ENCODE measurements around the gene VILL. TPM values are rescaled to one million over a fixed set of nuclear protein-coding genes. Genes with fewer than 3 reads are reported as not detected.

Gene VILL
- total and polyA plus RNA-seq, 12 donors, result 1.2 to 6.4 (median 2.4) TPM

- Histone ChIP-seq H3K27ac (no peak overlapping the region), H3K9me3 (peaks cover 0 to 8% (median 0%) of the 10 kb centered on the region in 11 donors), H3K36me3 (peaks cover 0 to 47% (median 13%) of the 10 kb centered on the region in 9 donors), H3K27me3 (no peaks in the 10 kb centered on the region), H3K4me3 (no peak overlapping the region), H3K4me1 (peaks cover 0 to 33% (median 12%) of the 10 kb centered on the region in 9 donors)
- 89 to 91% methylated on average over 3 of the region's 3 CpGs for WGBS, 2 donors
- intact Hi-C loops (cut with DNase I), result no loop called here
- no peak for TF ChIP-seq CTCF (IDR thresholded peaks at IDR 0.05)
- ATAC-seq (no peak), DNase-seq (peak in 1 of 2 donors; percentile 2)
These were observed 29.7 kb downstream of the VILL start for GRCh38 chr3:38020342-38020726.

DNA sequence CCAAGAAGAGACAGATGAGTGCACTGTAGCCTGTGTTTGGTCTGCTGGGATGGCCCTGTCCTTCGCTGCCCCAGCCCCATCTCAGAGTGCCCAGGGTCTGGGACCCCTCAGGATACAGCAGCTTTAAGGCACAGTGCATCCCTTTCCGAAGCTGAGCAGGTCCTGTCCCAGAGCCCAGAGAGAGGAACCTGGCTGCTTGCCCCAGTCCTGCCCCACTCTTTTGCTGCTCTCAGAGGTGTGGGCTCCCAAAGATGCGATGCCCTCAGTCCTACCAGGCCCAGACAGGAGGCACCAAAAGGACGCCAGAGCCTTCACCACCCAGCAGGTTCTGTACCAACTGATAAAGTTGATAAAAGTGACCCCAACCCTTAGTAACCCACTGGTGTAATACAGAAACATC, 30.6 kb downstream of the VILL start:
- Histone ChIP-seq H3K36me3 (peaks cover 0 to 38% (median 6%) of the 10 kb centered on the region in 9 donors), H3K9me3 (peaks cover 0 to 4% (median 0%) of the 10 kb centered on the region in 11 donors), H3K27me3 (no peaks in the 10 kb centered on the region), H3K4me3 (no peak overlapping the region), H3K4me1 (peaks cover 0 to 42% (median 19%) of the 10 kb centered on the region in 9 donors), H3K27ac (no peak overlapping the region)
- intact Hi-C loops (cut with DNase I), result no loop called here
- DNase-seq (no peak), ATAC-seq (no peak)
- 85 to 93% methylated on average over 4 of the region's 4 CpGs for WGBS, 2 donors
- TF ChIP-seq CTCF (IDR thresholded peaks at IDR 0.05), result no peak

GRCh38 chr3:38022301-38022700, 31.7 kb downstream of the VILL start:
- TF ChIP-seq CTCF (IDR thresholded peaks at IDR 0.05), result no peak
- H3K36me3 ChIP-seq, result peaks cover 0 to 27% (median 0%) of the 10 kb centered on the region in 9 donors
- ATAC-seq (no peak), DNase-seq (peak in 1 of 2 donors; percentile 5)
- no peaks in the 10 kb centered on the region for H3K27me3 ChIP-seq
- 51 to 60% methylated on average over 3 of the region's 3 CpGs for WGBS, 2 donors
- H3K4me1 ChIP-seq, result peaks cover 0 to 43% (median 19%) of the 10 kb centered on the region in 9 donors
- intact Hi-C loops (cut with DNase I), result no loop called here
- peak overlapping the region in 1 of 10 donors; percentile 27 for H3K27ac ChIP-seq
- no peak overlapping the region for H3K4me3 ChIP-seq
- H3K9me3 ChIP-seq, result no peaks in the 10 kb centered on the region

DNA sequence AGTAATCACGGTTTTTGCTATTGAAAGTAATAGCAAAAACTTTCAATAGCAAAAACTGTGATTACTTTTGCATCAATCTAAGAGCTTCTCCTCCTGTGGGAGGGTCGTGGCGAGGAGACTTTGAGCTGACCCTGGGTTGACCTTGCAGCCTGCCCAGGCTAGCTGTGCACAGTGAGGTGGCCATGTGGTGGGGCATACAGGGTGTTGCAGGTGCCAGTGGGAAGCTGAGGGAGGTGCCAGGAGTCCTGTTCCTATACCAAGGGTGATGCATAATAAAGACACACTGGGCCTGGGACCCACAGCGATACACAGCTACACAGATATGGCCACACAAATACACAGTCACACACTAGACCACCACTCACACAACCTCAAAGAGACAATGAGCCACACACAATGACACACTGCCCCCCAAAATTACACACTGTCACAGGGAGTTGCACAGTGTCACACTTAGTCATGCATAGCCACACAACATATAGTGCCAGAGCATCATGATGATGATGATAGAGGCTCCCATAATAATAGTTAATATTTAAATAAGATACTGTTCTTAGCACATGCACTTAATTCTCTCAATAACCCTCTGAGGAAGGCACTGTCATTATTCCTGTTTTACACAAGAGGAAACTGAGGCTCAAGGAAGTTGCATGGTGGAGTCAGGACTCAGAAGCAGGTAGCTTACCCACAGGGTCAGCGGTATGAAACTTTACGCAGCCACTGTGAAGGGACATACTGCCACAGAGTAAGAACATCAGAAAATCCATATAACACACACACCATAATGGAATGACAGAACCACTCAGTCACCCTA, 32.5 kb downstream of the VILL start:
- 87 to 90% methylated on average over 6 of the region's 6 CpGs for WGBS, 2 donors
- no peak for ATAC-seq
- Histone ChIP-seq H3K9me3 (no peaks in the 10 kb centered on the region), H3K4me3 (peak overlapping the region in 5 of 10 donors; percentile 67 to 87 (median 76)), H3K36me3 (peaks cover 0 to 19% (median 0%) of the 10 kb centered on the region in 9 donors), H3K4me1 (peaks cover 0 to 37% (median 19%) of the 10 kb centered on the region in 9 donors), H3K27ac (peak overlapping the region in 5 of 10 donors; percentile 92 to 98 (median 94)), H3K27me3 (no peaks in the 10 kb centered on the region)
- peak in 1 of 2 donors; percentile 5 for DNase-seq
- TF ChIP-seq CTCF (IDR thresholded peaks at IDR 0.05), result no peak
- intact Hi-C loops (cut with DNase I), result no loop called here
